ENCODE results near the gene OR2L8. TPM values are rescaled to one million over a fixed set of nuclear protein-coding genes. Genes with fewer than 3 reads are reported as not detected.
A peak's percentile ranks its signal among the peaks of the same experiment; 100 is the strongest.
"Not testable (repeated sequence)": the region's sequence is repeated elsewhere in the genome, so short reads cannot be mapped to it uniquely, and the experiment has no call there.

Gene OR2L8
- total and polyA plus RNA-seq, 9 of the 15 experiments (the other 6 are each of a cell fraction or from before 2014, with no cell fraction given) = not detected

DNA sequence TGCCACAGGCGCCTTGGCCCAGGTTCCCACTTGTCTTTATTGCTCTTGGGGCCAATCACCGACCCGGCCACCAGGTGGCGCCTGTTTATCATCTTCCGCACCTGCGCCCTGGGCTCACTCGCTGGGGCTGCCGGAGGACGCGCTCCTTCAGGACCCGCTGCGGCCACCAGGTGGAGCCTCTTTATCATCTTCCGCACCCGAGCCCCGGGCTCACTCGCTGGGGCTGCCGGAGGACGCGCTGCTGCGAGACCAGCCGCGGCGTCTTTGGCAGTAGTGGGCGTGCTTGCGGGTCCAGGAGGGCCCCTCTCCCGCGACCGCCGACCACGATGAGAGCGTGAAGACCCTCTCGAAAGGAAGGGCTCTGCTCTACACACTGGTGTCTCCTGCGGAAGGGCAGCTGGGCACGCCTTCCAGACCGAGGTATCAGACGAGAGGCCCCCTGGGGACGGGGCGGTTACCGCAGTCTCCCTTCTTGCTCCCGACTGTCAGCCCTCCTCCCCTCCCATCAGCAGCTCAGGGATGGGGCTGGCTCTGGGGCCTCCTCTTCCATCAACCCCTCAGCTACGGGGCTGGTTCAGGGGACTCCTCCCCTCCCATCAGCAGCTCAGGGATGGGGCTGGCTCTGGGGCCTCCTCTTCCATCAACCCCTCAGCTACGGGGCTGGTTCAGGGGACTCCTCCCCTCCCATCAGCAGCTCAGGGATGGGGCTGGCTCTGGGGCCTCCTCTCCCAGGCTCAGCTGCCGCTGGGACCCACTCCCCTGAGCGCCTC, 11.5 kb upstream of the OR2L8 start (continued):
- TF ChIP-seq TAF1 (IDR thresholded peaks at IDR 0.05; ENCODE audit: control insufficient read depth, extremely low read depth, insufficient read depth, low read length, severe bottlenecking) = peak; percentile 40
- peak; percentile 88 for TF ChIP-seq SMC3 (conservative IDR thresholded peaks at IDR 0.05; ENCODE audit: insufficient read depth, low read depth, low read length)
- TF ChIP-seq ARID1B (IDR thresholded peaks at IDR 0.05) = 0 out of 2 replicates have a peak, but pooled peaks have one; percentile 9
- 0 out of 2 replicates have a peak, but pooled peaks have one; percentile 15 for TF ChIP-seq ZNF212 (CRISPR knock-in tag; IDR thresholded peaks at IDR 0.05)
- TF ChIP-seq POU5F1 (IDR thresholded peaks at IDR 0.05; ENCODE audit: borderline replicate concordance, low read depth, low read length, partially characterized antibody) = peak; percentile 23
- TF ChIP-seq CBX1 (IDR thresholded peaks at IDR 0.05; ENCODE audit: low read depth) = peak; percentile 95
- TF ChIP-seq, protein P1, sequence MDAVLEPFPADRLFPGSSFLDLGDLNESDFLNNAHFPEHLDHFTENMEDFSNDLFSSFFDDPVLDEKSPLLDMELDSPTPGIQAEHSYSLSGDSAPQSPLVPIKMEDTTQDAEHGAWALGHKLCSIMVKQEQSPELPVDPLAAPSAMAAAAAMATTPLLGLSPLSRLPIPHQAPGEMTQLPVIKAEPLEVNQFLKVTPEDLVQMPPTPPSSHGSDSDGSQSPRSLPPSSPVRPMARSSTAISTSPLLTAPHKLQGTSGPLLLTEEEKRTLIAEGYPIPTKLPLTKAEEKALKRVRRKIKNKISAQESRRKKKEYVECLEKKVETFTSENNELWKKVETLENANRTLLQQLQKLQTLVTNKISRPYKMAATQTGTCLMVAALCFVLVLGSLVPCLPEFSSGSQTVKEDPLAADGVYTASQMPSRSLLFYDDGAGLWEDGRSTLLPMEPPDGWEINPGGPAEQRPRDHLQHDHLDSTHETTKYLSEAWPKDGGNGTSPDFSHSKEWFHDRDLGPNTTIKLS (IDR thresholded peaks at IDR 0.05; ENCODE audit: borderline replicate concordance, low read depth) = peak; percentile 27; the same call in 1 of the 2 replicates
- TF ChIP-seq ATF7 (IDR thresholded peaks at IDR 0.05) = peak; percentile 60
- 0 out of 2 replicates have a peak, but pooled peaks have one; percentile 47 for TF ChIP-seq HLTF (IDR thresholded peaks at IDR 0.05)
- peak; percentile 18; the same call in 1 of the 2 replicates for TF ChIP-seq CBFA2T2 (conservative IDR thresholded peaks at IDR 0.05)
- 0 out of 2 replicates have a peak, but pooled peaks have one; percentile 34 for TF ChIP-seq BCOR (IDR thresholded peaks at IDR 0.05)
- peak; percentile 9 for TF ChIP-seq CCNT2 (IDR thresholded peaks at IDR 0.05; ENCODE audit: borderline replicate concordance, extremely low read depth, insufficient read length, low read depth, low read length)
- TF ChIP-seq TOE1 (IDR thresholded peaks at IDR 0.05; ENCODE audit: borderline replicate concordance) = peak; percentile 51; the same call in 1 of the 2 replicates
- not testable (repeated sequence) for TF ChIP-seq TOE1 (CRISPR knock-in tag; IDR thresholded peaks at IDR 0.05; ENCODE audit: borderline replicate concordance, low read depth)
- 0 out of 2 replicates have a peak, but pooled peaks have one; percentile 37 for TF ChIP-seq ZEB2 (IDR thresholded peaks at IDR 0.05)
- peak; percentile 87 for TF ChIP-seq CTBP1 (IDR thresholded peaks at IDR 0.05; ENCODE audit: borderline replicate concordance)
- peak; percentile 87 to 88 for TF ChIP-seq MAZ (CRISPR knock-in tag; conservative IDR thresholded peaks at IDR 0.05 in 1 of 2, IDR thresholded peaks at IDR 0.05 in 1 of 2)
- 0 out of 2 replicates have a peak, but pooled peaks have one; percentile 59 for TF ChIP-seq SRSF1 (IDR thresholded peaks at IDR 0.05; ENCODE audit: low read depth, low read length)
- TF ChIP-seq ZBTB7A (IDR thresholded peaks at IDR 0.05; ENCODE audit: borderline replicate concordance, control insufficient read depth, low read depth, low read length) = 0 out of 2 replicates have a peak, but pooled peaks have one; percentile 43
- TF ChIP-seq SMAD3 (CRISPR knock-in tag; conservative IDR thresholded peaks at IDR 0.05) = 0 out of 2 replicates have a peak, but pooled peaks have one; percentile 13
- 0 out of 2 replicates have a peak, but pooled peaks have one; percentile 48 for TF ChIP-seq ARID2 (IDR thresholded peaks at IDR 0.05)
- TF ChIP-seq, protein P2, sequence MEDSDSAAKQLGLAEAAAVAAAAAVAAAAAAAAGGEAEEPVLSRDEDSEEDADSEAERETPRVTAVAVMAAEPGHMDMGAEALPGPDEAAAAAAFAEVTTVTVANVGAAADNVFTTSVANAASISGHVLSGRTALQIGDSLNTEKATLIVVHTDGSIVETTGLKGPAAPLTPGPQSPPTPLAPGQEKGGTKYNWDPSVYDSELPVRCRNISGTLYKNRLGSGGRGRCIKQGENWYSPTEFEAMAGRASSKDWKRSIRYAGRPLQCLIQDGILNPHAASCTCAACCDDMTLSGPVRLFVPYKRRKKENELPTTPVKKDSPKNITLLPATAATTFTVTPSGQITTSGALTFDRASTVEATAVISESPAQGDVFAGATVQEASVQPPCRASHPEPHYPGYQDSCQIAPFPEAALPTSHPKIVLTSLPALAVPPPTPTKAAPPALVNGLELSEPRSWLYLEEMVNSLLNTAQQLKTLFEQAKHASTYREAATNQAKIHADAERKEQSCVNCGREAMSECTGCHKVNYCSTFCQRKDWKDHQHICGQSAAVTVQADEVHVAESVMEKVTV (CRISPR knock-in tag; IDR thresholded peaks at IDR 0.05) = peak; percentile 83
- peak in 1 of 2 experiments; percentile 97; a peak in 2 of 3 replicates for TF ChIP-seq CBX3 (IDR thresholded peaks at IDR 0.05; ENCODE audit: borderline replicate concordance in 1 of 2, low read length in 2 of 2)
- peak; percentile 72; the same call in 1 of the 2 replicates for TF ChIP-seq CC2D1A (IDR thresholded peaks at IDR 0.05)
- TF ChIP-seq MTA3 (IDR thresholded peaks at IDR 0.05; ENCODE audit: borderline replicate concordance) = peak; percentile 91; the same call in 1 of the 2 replicates

Measured in K562 (cell line).